ENCODE measurements around the gene SLC26A5.
"Not testable (repeated sequence)": the region's sequence is repeated elsewhere in the genome, so short reads cannot be mapped to it uniquely, and the experiment has no call there.

SLC26A5 gene, protein sequence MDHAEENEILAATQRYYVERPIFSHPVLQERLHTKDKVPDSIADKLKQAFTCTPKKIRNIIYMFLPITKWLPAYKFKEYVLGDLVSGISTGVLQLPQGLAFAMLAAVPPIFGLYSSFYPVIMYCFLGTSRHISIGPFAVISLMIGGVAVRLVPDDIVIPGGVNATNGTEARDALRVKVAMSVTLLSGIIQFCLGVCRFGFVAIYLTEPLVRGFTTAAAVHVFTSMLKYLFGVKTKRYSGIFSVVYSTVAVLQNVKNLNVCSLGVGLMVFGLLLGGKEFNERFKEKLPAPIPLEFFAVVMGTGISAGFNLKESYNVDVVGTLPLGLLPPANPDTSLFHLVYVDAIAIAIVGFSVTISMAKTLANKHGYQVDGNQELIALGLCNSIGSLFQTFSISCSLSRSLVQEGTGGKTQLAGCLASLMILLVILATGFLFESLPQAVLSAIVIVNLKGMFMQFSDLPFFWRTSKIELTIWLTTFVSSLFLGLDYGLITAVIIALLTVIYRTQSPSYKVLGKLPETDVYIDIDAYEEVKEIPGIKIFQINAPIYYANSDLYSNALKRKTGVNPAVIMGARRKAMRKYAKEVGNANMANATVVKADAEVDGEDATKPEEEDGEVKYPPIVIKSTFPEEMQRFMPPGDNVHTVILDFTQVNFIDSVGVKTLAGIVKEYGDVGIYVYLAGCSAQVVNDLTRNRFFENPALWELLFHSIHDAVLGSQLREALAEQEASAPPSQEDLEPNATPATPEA

DNA sequence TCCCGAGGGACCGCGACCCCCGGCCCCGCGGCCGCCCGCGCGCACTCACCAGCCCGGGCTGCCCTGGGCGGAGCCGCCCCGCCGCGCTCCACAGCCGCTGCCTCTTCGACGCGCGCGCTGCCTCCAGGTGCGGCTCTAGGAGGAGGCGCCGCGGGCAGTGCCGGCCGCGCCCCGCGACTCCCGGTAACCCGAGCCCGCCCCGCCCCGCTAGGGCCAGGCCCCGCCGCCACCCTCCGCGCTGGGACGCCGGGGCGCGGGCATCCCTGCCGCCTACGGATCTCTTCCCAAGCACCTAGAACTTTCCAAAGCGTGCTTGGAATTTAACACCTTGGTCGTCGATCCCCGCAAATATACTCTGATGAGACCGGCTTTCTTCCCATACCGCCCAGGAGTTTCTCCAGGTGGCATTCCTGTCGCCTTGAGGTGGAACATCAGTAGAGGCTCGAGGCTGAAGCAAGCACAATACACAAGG lies at the start of gene SLC26A5:
SLC26A5 (minus strand) TSS at position 159 of the 472 bp plus-strand sequence. CDS start 24,693 bp downstream, outside the sequence.
- DNase-seq, result peak; percentile 59

- no peak for DNase-seq
Observed at GRCh38 chr7:103487419-103487818, 41.4 kb upstream of the SLC26A5 start.

GRCh38 chr7:103486873-103487272 lies 40.9 kb upstream of the SLC26A5 start:
- DNase-seq, result not testable (repeated sequence)

DNA sequence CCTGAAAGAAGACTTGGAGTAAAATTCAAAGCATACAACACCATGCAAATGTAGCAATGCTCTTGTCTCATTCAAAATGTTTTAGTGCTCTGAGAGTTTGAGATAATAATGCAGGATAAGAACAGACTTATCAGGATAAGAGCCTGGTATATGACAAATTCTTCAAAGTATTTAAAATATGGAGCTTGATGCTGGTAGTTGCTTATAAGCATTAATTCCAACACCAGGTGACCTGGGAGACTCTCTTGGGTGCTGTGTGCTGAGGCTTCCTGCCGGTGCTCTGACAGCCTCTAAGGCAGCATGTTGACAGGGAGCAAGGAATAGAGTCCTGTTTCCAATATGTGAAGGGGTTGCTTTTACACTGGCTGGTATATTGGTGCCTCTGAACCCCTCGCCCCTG lies 34.8 kb upstream of the SLC26A5 start:
- DNase-seq, result no peak

DNA sequence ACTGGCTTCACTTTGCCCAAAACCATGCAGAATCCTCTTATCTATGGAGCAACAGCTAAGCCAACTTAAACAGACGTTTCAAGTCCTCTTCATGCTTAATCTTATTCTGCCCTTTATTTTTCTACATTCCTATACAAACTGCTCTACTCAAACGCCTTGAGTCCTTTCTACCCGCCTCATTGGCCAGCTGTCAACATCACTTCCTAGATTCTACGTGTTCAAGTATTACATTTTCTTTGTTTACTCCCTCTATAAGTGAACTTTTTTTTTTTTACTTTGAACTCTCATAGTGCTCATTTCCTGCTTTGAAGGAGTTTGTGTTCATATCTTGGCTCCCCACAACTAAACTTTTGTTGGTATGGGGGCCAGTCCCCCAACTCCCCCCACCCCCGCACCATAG lies 28.9 kb upstream of the SLC26A5 start:
- no peak for DNase-seq

- DNase-seq, result no peak
Observed at GRCh38 chr7:103469095-103469948, 23.3 kb upstream of the SLC26A5 start.

DNA sequence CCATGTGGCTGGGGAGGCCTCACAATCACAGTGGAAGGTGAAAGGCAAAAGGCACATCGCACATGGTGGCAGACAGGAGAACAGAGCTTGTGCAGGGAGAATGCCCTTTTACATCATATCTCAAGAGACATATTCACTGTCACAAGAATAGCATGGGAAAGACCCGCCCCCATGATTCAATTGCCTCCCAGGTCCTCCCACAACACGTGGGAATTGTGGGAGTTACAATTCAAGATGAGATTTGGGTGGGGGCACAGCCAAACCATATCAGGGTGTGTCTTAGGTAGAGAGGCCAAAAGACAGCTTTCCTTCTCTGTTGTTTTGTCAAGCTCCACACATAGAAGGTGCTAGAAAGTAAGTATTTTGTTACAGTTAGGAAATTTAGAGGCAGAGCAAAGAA lies 20.8 kb upstream of the SLC26A5 start:
- DNase-seq, result no peak

- DNase-seq, result no peak
Observed at GRCh38 chr7:103462358-103462757, 16.4 kb upstream of the SLC26A5 start.

DNA sequence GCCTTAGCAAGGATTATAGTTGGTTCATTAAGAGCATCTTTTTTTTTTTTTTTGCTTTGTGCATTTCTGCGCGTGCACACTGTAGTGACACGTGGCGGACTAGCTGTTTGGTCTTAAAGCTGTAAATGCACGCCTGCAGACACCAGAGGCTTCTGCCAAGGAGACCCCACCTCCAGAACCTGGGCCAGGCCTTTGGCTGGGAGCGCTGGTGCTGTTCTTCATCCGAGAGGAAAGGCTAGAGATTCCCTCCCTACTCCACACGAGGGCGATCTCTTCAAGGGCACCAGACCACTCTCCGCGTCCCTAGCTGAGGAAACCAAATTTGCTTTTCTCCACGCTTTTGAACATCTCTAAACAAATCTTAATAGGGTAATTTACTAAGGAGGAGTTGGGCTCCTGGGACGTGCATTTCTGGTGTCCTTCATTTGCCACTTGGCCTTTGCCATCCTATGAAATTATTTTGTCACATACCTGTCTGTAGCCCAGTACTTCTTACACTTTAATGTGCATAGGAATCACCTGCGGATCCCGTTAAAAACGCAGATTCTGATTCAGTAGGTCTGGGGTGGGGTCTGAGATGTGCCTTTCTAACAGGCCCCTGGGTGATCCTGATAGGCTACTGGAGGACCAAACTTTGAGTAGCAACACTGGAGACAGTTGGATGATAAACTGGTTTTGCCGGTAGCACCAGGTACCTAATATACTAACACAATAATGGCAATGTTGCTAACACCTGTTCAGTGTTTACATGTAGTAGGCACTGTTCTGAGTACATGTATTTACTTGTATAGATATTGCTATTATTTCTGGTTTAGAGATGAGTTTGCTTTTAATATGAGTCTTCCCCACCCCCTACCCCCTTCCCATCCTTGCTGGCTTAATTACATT lies 1.3 kb upstream of the SLC26A5 start:
- peak; percentile 87 for DNase-seq

GRCh38 chr7:103445228-103446048 lies 569 bp downstream of the SLC26A5 start:
- no peak for DNase-seq

GRCh38 chr7:103439661-103440060 lies 6.3 kb downstream of the SLC26A5 start:
- DNase-seq, result no peak

DNA sequence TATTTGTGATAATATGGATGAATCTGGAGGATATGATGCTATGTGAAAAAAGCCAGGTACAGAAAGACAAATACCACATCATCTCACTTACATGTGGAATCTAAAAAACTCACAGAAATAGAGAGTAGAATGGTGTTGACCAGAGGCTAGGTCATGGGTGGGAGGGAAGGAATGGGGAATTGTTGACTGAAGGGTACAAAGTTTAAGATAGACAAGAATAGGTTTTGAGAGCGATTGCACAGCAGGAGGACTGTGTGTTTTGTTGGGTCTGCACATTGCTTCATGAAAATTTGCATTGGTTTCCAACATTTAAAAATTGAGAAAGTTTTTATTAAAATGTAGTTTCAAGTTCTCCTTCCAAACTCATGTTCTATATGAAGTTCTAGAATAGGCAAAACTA lies 8.4 kb downstream of the SLC26A5 start:
- DNase-seq, result no peak

GRCh38 chr7:103432712-103433111 lies 13.3 kb downstream of the SLC26A5 start:
- DNase-seq, result no peak

- no peak for DNase-seq
Observed at GRCh38 chr7:103425177-103425576, 20.8 kb downstream of the SLC26A5 start.

DNA sequence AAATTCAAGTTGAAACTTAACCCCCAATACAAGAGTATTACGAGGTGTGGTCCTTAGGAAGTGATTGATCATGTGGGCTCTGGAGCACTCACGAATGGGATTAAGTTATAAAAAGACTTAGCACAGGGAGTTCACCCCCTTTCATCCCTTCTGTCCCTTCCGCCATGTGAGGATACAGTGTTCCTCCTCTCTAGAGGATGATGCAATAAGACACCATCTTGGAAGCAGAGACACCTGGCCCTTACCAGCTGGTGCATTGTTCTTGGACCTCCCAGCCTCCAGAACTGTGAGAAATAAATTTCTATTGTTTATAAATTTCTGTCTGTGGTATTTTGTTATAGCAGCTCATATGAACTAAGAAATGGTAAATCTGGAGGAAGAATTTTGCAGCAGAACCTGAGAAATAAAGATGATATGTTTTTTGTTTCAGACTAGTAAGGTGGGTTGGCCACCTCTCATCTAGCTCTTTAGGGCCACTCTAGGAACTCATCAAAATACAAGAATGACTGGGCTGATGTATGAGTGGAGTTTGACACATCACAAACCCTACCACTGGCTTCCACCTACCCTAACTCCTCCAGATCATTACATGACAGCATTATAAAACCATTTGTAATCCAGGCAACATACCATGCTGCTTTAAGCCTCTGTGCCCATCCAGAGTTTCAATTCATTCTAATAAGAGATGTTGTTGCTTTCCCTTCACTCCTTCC lies 22.4 kb downstream of the SLC26A5 start:
- no peak for DNase-seq

- no peak for DNase-seq
Observed at GRCh38 chr7:103420857-103421384, 25.1 kb downstream of the SLC26A5 start.

DNA sequence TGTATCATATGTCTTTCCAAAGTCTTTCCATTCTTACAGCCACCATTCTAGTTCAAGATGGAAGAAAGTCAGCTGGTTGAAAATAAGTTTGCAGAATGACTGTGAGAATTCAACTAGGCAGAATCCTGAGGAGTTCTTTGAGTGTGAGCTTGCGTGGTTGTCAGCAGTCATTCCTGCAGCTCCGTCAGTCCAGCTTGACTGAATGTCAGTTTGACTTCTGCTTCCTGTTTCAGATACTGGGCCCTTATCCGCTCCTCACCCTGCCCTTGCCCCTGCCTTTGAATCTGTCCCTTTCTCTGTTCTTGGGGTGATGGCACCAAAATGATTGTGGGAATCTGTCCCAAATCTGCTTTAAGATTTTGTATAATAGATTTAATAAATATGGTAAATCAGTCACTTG lies 27.8 kb downstream of the SLC26A5 start:
- no peak for DNase-seq

DNA sequence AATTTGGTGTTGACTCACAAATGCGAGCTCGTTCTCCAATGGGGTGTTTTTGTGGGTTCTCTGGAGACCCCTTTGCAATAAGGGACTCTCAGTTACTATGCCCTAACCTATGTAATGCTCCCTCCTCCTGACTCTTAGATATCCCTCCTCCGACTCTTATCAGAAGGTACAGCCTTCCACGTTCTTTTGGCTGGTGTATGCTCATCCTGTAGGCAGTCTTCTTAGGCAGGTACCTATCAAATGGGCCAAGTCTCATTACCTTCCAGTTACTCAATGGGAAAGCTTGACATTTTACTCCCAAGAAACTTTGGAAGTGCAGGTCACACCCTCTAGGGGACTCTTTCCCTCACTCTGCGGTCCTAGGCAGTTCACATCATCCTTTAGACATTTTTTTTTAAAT lies 32.6 kb downstream of the SLC26A5 start:
- no peak for DNase-seq

DNA sequence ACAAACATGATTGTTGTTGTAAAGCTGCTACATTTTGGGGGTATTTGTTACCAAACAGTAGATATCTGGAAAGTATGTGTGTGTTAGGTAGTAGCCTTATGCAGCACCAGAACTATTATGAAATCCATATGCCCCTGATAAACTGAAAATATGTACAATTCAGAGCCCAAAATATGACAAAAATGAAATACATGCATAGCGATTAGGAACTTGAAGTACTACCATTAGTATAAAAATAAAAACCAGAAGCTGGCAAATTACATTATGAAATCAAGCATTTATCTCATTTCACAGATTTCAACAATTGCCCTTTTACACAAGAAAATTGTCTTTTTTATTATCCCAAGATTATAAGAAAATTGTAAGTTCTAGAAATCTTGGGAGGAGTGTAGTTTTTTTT lies 33.9 kb downstream of the SLC26A5 start:
- DNase-seq, result no peak

All from NCI-H526 treated with DMSO at 0.1 percent for 48 hours (cell line).